ENCODE measurements around the gene PSPH. TPM values are rescaled to one million over a fixed set of nuclear protein-coding genes. Genes with fewer than 3 reads are reported as not detected.
"Not testable (repeated sequence)": the region's sequence is repeated elsewhere in the genome, so short reads cannot be mapped to it uniquely, and the experiment has no call there.

Gene PSPH
- total RNA-seq, 2 donors from 2014 or later = 5.0 to 6.6 TPM

DNA sequence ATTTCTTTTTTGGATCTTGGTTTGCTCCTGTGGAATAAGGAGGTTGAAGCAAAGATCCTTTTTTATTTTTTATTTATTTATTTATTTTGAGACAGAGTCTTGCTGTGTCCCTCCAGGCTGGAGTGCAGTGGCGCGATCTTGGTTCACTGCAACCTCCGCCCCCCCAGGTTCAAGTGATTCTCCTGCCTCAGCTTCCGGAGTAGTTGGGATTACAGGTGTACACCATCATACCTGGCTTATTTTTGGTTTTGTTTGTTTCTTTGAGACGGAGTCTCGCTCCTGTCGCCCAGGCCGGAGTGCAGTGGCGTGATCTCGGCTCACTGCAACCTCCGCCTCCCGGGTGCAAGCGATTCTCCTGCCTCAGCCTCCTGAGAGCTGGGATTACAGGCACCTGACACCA lies 15.1 kb upstream of the PSPH start:
- intact Hi-C loops (cut with DNase I) = not testable (repeated sequence)
- peak; percentile 48 for DNase-seq (ENCODE audit: low spot score)

DNA sequence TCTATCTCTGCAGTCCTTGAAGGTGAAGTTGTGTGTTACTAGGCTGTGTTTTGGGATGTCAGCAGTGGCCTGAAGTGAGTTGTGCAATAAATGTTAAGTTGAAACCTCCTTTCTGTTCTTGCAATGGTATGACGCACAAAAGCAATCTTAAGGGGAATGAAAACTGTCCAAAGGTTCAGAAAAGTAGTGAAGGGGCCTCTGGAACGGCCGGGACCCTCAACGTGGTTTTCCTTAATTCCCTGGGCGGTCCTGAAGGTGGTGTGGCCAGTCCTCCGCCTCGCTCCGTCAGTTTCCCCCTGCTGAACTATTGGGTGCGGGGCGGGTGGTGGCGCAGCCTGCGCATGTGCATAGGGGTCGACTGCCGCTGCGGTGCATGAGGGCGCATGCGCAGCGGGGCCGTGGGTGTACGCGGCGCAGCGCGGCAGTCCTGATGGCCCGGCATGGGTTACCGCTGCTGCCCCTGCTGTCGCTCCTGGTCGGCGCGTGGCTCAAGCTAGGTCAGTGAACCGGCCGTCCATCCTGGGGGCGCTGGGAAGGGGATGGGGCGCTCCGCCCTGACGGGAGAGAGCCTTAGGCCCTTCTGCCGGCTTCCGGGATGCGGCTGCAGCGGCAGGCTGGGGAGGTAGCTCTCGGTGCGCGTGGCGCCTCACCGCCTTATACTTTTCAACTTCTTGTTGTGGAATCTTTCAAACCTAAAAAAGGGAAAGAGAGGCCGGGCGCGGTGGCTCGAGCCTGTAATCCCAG lies 12.8 kb upstream of the PSPH start, which contains the start of gene SUMF2:
Gene SUMF2, plus strand, starts transcription at position 405 of the 744 bp plus-strand sequence. Its CDS starts 26 bp downstream, at position 431.
- peak; percentile 97 for DNase-seq (ENCODE audit: low spot score)
- intact Hi-C loops (cut with DNase I) = loop anchor here in 1 of 2 donors (2.0 kb wide), 1 partner anchor 53 kb away; no protein-coding TSS in a partner anchor

DNA sequence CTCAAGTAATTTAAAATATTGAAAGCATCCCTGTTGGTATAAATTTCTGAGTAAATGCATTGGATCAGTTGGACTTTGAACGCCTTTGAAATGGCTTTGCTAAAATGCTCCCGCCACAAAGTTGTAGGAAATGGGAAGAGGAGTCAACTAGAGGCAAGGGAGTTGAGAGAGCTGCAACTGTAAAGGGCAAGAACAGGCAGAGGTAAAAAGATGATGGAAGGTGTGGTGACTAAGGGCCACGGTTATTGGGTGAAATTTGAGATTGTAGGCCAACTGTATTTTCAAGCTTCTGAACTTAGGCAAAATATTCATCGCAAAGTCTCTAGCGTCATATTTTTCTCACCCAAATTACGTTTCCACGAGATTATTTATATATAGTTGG lies 12.2 kb upstream of the PSPH start:
- no peak for DNase-seq (ENCODE audit: low spot score)
- intact Hi-C loops (cut with DNase I) = no loop called here

DNA sequence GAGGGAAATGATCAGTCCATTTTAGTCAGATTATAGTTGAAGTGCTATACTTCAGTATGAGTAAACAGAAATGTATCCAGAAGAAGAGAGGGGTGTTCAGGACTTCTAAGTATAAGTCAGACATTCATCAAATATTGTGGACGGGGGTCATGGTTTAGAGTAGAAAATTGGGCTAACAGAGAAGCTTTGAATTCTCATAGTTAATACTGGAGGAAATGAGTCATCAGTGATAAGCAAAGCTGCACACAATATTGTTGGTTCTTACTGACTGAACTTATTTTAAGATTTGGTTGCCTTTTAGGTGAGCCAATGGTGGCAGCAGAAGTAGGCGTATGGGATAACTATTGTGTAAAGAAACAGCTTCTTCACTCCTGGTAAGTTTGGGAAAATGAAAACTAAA lies 11.1 kb upstream of the PSPH start:
- intact Hi-C loops (cut with DNase I) = no loop called here
- DNase-seq (ENCODE audit: low spot score) = no peak

DNA sequence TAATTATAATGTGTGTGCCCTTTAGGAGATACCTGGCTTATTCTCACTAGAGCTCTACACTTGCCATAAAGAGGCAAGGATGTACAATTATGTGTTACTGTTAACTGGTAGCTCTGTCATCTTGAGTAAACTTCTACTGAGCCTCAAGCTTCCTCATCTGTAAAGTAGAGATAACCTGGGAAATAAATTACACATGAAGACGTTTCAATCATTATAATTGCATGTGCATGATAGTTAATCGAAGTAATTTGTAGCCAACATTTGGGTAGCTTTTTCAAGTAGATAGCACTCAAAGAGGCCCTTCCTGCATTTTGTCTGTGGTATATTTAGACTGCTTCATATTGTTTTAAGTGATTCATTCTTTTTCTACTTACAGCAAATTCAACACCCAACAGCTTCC lies 2.7 kb upstream of the PSPH start:
- intact Hi-C loops (cut with DNase I) = no loop called here

DNA sequence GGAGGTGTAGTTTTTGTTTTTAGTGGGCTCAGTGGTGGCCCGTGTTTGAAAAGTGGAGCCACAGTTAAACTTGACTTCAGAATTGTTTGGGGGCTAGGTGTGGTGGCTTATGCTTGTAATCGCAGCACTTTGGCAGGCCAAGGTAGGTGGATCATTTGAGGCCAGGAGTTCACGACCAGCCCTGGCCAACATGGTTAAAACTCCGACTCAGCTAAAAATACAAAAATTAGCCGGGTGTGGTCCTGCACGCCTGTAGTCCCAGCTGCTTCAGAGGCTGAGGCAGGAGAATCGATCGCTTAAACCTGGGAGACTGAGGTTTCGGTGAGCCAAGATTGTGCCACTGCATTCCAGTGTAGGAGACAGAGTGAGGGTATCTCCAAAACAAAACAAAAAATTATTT lies 2.1 kb upstream of the PSPH start:
- intact Hi-C loops (cut with DNase I) = no loop called here
- no peak for DNase-seq (ENCODE audit: low spot score)

More for the DNA sequence above, 2.7 kb upstream of the PSPH start:
- no peak for DNase-seq (ENCODE audit: low spot score)

DNA sequence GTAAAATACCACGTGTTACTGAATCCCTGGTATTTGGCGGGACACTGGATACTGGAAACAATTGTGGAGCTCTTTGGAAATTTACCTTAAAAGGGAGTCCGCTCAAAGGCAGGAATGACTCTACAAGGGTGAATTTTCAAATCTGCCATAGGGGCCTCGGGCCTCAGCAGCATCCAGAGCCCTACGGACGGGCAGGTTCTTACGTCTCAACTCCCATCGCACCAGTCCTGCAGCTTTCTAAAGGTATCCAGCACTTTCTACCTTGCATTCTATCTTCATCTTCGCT lies 248 bp downstream of the PSPH start:
- intact Hi-C loops (cut with DNase I) = no loop called here
- no peak for DNase-seq (ENCODE audit: low spot score)

DNA sequence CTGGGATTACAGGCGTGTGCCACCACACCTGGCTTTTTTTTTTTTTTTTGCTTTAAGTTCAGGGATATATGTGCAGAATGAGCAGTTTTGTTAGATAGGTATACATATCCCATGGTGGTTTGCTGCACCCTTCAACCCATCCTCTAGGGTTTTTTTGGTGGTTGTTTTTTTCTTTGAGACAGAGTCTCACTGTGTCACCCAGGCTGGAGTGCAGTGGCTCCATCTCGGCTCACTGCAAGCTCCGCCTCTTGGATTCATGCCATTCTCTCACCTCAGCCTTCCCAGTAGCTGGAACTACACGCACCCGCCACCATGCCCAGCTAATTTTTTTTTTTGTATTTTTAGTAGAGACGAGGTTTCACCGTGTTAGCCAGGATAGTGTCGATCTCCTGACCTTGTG lies 2.5 kb downstream of the PSPH start:
- peak; percentile 53 for DNase-seq (ENCODE audit: low spot score)
- intact Hi-C loops (cut with DNase I) = not testable (repeated sequence)

DNA sequence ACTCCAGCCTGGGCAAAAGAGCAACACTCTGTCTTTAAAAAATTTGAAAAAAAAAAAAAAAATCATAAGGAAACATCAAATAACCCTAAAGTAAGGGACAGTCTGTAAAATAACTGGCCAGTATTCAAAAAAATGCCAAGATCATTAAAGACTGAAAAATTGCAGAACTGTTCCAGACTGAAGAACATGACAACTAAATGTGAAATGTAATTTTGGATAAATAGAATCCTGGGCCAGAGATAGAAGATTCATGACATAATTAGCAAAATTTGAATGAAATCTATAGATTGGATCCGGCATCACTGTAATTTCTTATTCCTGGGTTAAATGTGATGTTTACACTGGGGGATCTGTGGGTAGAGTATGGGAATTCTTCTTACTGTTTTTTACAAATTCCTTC lies 3.0 kb downstream of the PSPH start:
- no peak for DNase-seq (ENCODE audit: low spot score)
- intact Hi-C loops (cut with DNase I) = no loop called here

DNA sequence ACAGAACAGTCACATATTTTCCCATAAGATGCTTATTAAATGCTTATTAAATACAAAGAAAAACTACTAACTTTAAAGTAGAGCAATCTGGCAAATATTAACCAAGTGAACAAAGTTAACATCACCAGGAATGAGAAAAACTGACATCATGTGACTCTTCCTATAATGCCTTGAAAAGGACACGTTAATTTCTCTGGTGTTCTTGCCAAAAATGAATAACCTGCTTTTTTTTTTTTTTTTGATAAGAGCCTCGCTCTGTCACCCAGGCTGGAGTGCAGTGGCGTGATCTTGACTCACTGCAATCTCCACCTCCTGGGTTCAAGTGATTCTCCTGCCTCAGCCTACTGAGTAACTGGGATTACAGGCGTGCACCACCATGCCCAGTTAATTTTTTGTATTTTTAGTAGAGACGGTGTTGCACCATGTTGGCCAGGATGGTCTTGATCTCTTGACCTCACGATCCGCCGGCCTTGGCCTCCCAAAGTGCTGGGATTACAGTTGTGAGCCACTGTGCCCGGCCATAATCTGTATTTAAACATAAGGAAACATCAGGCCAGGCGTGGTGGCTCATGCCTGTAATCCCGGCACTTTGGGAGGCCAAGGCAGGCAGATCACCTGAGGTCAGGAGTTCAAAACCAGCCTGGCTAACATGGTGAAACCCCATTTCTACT lies 3.7 kb downstream of the PSPH start:
- DNase-seq (ENCODE audit: low spot score) = peak; percentile 47
- intact Hi-C loops (cut with DNase I) = not testable (repeated sequence)

DNA sequence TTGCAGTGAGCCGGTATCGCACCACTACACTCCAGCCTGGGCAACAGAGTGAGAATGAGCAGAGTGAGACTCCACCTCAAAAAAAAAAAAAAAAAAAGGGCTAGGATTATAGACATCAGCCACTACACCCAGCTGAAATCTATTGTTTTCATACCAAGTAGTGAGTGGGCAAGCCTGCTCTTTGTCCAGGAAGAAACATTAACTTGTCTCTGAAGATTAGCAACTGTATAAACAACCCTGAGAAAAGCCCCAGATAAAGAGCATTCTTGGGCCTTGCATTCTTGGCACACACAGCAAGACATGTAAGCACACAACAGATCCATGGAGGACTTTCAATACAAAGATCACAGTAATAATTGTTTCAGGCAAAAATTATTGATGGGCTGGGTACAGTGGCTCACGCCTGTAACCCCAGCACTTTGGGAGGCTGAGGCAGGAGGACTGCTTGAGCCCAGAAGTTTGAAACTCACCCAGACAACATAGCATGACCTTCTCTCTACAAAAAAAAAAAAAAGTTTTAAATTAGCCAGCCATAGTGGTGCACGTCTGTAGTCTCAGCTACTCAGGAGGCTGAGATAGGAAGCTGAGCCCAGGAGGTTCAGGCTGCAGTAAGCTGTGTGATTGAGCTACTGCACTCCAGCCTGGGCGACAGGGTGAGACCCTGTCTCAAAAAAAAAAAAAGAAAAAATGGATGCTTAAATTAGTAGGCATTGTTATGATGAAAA lies 4.4 kb downstream of the PSPH start:
- intact Hi-C loops (cut with DNase I) = no loop called here
- DNase-seq (ENCODE audit: low spot score) = peak; percentile 6

DNA sequence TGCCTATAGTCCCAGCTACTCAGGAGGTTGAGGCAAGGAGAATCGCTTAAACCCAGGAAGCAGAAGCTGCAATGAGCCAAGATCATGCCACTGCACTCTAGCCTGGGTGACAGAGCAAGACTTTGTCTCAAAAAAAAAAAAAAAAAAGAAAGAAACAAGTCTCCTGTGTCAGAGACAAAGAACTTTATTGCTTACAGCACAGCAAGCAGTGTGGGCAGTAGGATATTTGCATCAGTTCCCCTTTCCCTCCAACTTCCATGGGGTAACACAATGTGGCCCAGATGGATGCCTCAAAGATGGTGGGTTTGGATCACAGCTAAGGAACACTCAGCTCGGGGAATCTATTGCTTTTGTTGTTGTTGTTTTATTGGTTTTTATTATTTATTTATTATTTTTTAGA lies 5.5 kb downstream of the PSPH start:
- intact Hi-C loops (cut with DNase I) = not testable (repeated sequence)
- peak; percentile 29 for DNase-seq (ENCODE audit: low spot score)

DNA sequence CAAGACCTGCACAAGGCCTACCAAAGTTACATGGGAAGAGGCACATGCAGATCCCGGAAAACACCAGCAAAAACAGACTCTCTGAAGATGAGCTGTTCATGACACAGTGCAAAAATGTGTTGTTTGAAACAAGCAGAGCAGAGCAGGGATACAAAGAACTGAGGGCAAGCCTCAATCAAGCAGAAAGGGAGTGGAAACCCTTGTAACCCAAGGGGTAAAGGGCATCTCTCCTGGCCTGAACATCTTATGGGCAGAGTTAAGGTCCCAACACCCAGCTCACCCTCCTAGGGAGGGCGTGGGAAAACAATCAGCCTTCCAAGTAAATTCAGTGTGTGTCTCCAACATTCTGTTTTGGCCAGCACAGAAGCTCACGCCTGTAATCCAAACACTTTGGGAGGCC lies 10.5 kb downstream of the PSPH start:
- DNase-seq (ENCODE audit: low spot score) = no peak
- intact Hi-C loops (cut with DNase I) = loop anchor here in 1 of 2 donors (5.0 kb wide), 1 partner anchor 1123 kb away; no protein-coding TSS in a partner anchor

DNA sequence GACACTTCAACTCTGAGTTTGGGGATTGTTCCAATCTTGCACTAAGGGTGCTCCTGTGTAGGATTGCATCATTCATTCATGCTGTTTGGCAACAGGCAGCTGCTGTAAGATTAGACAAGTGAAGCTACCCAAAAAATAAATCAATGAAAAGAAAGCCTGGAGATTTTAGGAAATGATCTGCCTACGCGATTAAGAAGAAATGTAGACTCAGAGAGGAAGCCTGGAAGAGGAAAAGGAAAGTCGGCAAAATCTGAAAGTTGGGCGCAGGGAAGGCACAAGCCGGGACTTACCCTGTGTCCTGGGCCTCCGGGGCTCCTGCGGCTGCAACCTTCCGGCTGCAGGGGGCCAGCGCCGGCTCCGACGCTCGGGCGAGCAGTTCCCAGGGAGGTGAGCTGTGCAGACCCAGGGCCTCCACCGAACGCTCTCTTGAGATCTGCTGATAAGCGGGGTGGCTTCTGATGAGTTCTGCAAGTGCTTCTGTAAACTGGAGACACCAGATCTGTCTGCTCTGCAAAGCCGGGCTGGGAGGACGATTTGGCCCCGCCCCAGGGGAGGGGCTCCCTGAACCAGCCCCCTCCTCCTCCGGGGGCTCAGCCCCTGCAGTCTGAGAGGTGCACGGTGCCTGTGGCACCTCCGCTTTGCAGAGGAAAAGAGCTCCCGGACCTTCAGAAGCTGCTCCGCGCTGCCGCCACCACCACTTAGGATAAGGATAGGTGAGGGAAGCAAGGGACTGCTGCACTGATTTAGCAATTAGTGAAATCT lies 17.4 kb downstream of the PSPH start:
- intact Hi-C loops (cut with DNase I) = no loop called here
- DNase-seq (ENCODE audit: low spot score) = peak; percentile 83

DNA sequence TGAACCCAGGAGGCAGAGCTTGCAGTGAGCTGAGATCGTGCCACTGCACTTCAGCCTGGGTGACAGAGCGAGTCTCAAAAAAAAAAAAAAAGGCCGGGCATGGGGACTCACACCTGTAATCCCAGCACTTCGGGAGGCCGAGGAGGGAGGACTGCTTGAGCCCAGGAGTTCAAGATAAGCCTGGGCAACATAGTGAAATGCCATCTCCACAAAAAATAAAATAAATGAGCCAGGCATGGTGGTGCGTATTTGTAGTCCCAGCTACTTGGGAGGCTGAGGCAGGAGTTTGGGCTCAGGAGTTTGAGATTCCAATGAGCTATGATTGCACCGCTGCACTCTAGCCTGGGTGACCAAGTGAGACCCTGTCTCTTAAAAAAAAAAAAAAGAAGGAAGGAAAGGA lies 18.7 kb downstream of the PSPH start:
- DNase-seq (ENCODE audit: low spot score) = peak; percentile 6
- intact Hi-C loops (cut with DNase I) = not testable (repeated sequence)

DNA sequence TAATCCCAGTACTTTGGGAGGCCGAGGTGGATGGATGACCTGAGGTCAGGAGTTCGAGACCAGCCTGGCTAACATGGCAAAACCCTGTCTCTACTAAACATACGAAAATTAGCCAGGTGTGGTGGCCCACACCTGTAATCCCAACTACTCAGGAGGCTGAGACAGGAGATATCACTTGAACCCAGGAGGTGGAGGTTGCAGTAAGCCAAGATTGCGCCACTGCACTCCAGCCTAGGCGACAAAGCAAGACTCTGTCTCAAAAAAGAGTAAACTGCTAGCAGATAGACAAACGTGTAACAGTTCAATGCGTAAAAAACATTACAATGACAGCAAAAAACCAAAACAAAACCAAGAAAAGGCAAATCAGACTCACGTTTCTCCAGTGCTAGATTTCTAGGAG lies 19.7 kb downstream of the PSPH start:
- DNase-seq (ENCODE audit: low spot score) = peak; percentile 5
- intact Hi-C loops (cut with DNase I) = not testable (repeated sequence)

DNA sequence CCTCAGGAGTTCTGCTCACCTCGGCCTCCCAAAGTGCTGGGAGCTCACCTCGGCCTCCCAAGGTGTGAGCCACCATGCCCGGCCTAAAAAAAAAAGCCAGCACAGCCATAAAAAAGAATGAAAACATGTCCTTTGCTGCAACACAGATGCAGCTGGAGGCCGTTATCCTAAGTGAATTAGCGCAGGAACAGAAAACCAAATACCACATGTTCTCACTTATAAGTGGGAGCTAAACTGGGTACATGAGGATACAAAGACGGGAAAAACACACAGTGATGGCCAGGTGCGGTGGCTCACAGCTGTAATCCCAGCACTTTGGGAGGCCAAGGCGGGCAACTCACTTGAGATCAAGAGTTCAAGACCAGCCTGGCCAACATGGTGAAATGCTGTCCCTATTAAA lies 20.9 kb downstream of the PSPH start:
- peak; percentile 45 for DNase-seq (ENCODE audit: low spot score)
- intact Hi-C loops (cut with DNase I) = no loop called here

DNA sequence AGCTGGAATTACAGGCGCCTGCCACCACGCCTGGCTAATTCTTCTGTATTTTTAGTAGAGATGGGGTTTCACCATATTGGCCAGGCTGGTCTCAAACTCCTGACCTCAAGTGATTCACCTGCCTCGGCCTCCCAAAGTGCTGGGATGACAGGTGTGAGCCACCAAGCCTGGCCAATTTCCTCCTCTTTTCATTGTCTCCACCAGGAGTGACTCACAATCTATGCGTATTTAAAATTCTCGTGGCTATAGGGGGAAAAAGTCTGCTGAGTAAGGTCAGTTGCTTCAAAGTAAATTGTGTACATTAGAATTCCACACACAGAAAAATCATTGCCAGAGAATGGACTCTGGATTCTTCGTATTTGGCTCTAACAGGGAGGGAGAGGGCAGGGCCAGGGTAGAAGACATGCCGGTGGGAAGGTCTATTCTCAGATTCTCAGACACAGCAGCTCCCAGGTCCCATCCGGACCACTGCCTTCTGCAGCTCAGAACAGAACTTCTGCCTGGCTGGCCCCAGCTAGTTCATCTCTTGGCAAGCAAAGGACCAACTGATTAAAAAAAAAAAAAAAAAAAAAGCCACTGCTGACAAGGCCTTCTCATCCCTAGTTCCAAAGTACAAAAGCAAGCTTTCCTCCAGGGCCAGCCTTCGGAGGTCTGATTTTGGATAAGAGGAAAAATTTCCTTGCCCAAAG lies 22.2 kb downstream of the PSPH start:
- DNase-seq (ENCODE audit: low spot score) = no peak
- intact Hi-C loops (cut with DNase I) = no loop called here

DNA sequence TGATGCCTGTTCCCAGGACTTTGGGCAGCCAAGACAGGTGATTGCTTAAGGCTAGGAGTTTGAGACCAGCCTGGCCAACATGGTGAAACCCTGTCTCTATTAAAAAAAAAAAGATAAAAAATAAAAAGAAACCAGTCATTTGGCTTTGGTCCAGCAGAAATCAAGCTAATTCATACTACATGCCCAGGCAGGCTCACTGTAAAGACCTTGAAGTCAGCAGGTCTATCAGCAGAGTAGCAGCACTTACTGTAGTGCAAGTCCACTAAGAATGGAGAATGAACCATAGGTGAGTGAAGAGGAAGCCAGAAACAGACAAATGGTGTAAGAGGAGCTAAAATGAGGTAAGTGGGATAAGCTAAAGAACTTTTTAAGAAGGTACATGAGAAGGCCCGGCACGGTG lies 24.7 kb downstream of the PSPH start:
- intact Hi-C loops (cut with DNase I) = no loop called here
- no peak for DNase-seq (ENCODE audit: low spot score)
